OCI-LY7 (cell line): Measurements from ENCODE around the gene CD44. TPM values are rescaled to one million over a fixed set of nuclear protein-coding genes. Genes with fewer than 3 reads are reported as not detected.

Source experiments
- BruUV-seq: library from RNA; stranded (reverse); fragments of 400-500 nt; replicated peaks from 2 replicates; lab custom pipeline; 2021; lab: Mats Ljungman, UMichigan
- CTCF ChIA-PET: fragments of 300-600 bp; sonication (Branson Sonifier 250); formaldehyde crosslinking; loops from one replicate; lab custom pipeline; 2022; ENCODE audit warnings: antibody characterized with exemption; ENCODE audit not compliant: unreplicated experiment; lab: Charles Lee
- POLR2A ChIA-PET: fragments of 300-600 bp; sonication (Branson Sonifier 250); formaldehyde crosslinking; loops from one replicate; lab custom pipeline; 2022; ENCODE audit warnings: antibody characterized with exemption; lab: Charles Lee
- DNase-seq: peaks from one replicate; pipeline ENCODE4 v3.0.0-alpha.2; 2015; ENCODE audit warnings: low spot score
- H2AFZ ChIP-seq: fragments of 200-600 bp; sonication (generic), shearing (Covaris generic); 2 replicates; pipeline ENCODE4 v1.6.1; 2014; ENCODE audit warnings: mild to moderate bottlenecking, antibody characterized with exemption, low read length, moderate library complexity
- H3K27ac ChIP-seq: fragments of 200-600 bp; sonication (generic); 2 replicates; pipeline ENCODE4 v1.5.1; 2014; ENCODE audit warnings: mixed run types, low read depth, mild to moderate bottlenecking, moderate library complexity, low read length, inconsistent platforms; ENCODE audit not compliant: poor library complexity, severe bottlenecking
- H3K36me3 ChIP-seq: fragments of 200-600 bp; sonication (generic); 2 replicates; pipeline ENCODE4 v1.6.1; 2014; ENCODE audit warnings: mild to moderate bottlenecking, antibody characterized with exemption, low read length, moderate library complexity, mixed read lengths; ENCODE audit not compliant: insufficient read depth
- H3K4me1 ChIP-seq: fragments of 200-600 bp; sonication (generic); 2 replicates; pipeline ENCODE4 v1.5.1; 2014; ENCODE audit warnings: mild to moderate bottlenecking, low read length; ENCODE audit not compliant: insufficient read depth, poor library complexity, severe bottlenecking
- H3K4me2 ChIP-seq: fragments of 200-600 bp; sonication (generic); 2 replicates; pipeline ENCODE4 v1.6.1; 2014; ENCODE audit warnings: mild to moderate bottlenecking, low read length
- H3K4me3 ChIP-seq: fragments of 200-600 bp; sonication (generic); 2 replicates; pipeline ENCODE4 v1.5.1; 2014; ENCODE audit warnings: mild to moderate bottlenecking, low read depth, low read length; ENCODE audit not compliant: poor library complexity, severe bottlenecking
- H3K79me2 ChIP-seq: fragments of 200-600 bp; sonication (generic); 2 replicates; pipeline ENCODE4 v1.6.1; 2016; ENCODE audit warnings: low read depth, mild to moderate bottlenecking, low read length, moderate library complexity, mixed read lengths; ENCODE audit not compliant: insufficient read depth
- H3K9me2 ChIP-seq: fragments of 200-600 bp; sonication (generic); 2 replicates; pipeline ENCODE4 v1.6.1; 2016; ENCODE audit warnings: mild to moderate bottlenecking, low read length, mixed read lengths; ENCODE audit not compliant: insufficient read depth
- H3K9me3 ChIP-seq: fragments of 200-600 bp; sonication (generic); 2 replicates; pipeline ENCODE4 v1.6.1; 2014; ENCODE audit warnings: mild to moderate bottlenecking, mixed run types, low read length, mixed read lengths
- H4K20me1 ChIP-seq: fragments of 200-600 bp; sonication (generic); 2 replicates; pipeline ENCODE4 v1.6.1; 2014; ENCODE audit warnings: mild to moderate bottlenecking, antibody characterized with exemption, low read length, moderate library complexity, mixed read lengths; ENCODE audit not compliant: insufficient read depth
- EZH2phosphoT487 ChIP-seq: fragments of 200-600 bp; sonication (generic); IDR thresholded peaks from 2 replicates; pipeline ENCODE4 v1.6.1; 2018; ENCODE audit warnings: low read depth, borderline replicate concordance, mild to moderate bottlenecking, mixed run types, antibody characterized with exemption, low read length, moderate library complexity, mixed read lengths
- intact Hi-C: fragments of 100-400 bp; cut with micrococcal nuclease; formaldehyde crosslinking; loops from one replicate; pipeline ENCODE4 v1.10.0; 2022; ENCODE audit not compliant: unreplicated experiment
- total RNA-seq, 2 experiments: library from RNA; depleted of rRNA in 1 of 2; stranded (reverse); fragments of >200 nt in 1 of 2; shearing (Covaris generic) in 1 of 2; gene quantifications; 2 replicates each; pipeline ENCODE4 v1.2.3, GENCODE V29; 2014 to 2022

The CD44 gene
- total RNA-seq, 2 experiments from 2014 or later: 0.55 TPM; not detected in 1

DNA sequence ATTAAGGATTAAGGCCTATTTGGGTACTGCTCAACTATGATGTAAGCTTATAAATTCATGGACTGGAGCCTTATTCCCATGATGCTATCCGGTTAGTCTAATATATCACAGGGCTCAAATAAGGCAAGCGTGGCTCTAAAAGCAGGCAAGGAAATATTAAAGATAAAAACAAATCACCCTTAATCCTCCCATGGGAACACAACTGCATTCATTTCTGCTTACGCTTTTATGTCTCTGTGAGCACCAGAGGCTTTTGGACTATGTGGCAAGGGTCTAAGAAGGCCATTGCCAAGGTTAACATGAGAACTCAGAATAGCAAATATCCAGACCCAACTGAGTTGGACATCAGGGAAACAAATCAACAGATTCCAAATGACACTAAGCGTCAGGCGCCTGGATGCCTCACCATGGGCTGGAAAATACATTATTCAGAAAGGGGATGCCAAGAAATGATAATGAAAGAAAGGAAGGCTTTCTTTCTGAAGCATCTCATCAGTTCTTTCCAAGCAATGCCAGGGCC is 142.3 kb downstream of the CD44 start:
- no peaks in the 10 kb centered on the region for H4K20me1 ChIP-seq
- no peaks in the 10 kb centered on the region for H3K9me2 ChIP-seq
- no peak for TF ChIP-seq EZH2phosphoT487
- DNase-seq: no peak
- H3K79me2 ChIP-seq: no peaks in the 10 kb centered on the region
- POLR2A ChIA-PET: interaction anchor here (0.9 kb wide), 1 partner anchor 14 kb away, joined by 5 read pairs; no protein-coding TSS in a partner anchor
- no peaks in the 10 kb centered on the region for H3K36me3 ChIP-seq
- H2AFZ ChIP-seq: no peak overlapping the region
- no peak overlapping the region for H3K27ac ChIP-seq
- H3K9me3 ChIP-seq: no peaks in the 10 kb centered on the region
- CTCF ChIA-PET: no interaction called here
- no TSS peak for BruUV-seq
- no peaks in the 10 kb centered on the region for H3K4me1 ChIP-seq
- intact Hi-C loops: no loop called here
- H3K4me2 ChIP-seq: no peak overlapping the region
- no peak overlapping the region for H3K4me3 ChIP-seq

Other genes with a start within 250 kb of the CD44 start
- 40.7 and 56.7 TPM in 2 replicates for gene APIP, start 222.8 kb upstream of the CD44 start, total RNA-seq (2014; rRNA removed; shearing (Covaris generic))
- gene APIP, start 222.8 kb upstream of the CD44 start, total RNA-seq (2022): 66.2 and 66.3 TPM in 2 replicates
- gene PDHX, start 222.6 kb upstream of the CD44 start, total RNA-seq (2014; rRNA removed; shearing (Covaris generic)): 18.0 and 19.6 TPM in 2 replicates
- gene PDHX, start 222.6 kb upstream of the CD44 start, total RNA-seq (2022): 43.4 and 50.9 TPM in 2 replicates